ENCODE measurements around the gene FAM81A.
"Not testable (repeated sequence)": the region's sequence is repeated elsewhere in the genome, so short reads cannot be mapped to it uniquely, and the experiment has no call there.

FAM81A gene

GRCh38 chr15:59437817-59438624, at the start of gene FAM81A:
FAM81A (plus strand) TSS chr15:59438186; CDS start chr15:59458627, 20,441 bp downstream.
- FAIRE-seq: no peak

GRCh38 chr15:59388670-59389069, 49.3 kb upstream of the FAM81A start:
- FAIRE-seq: no peak

GRCh38 chr15:59392299-59392698, 45.7 kb upstream of the FAM81A start:
- FAIRE-seq: no peak

GRCh38 chr15:59394166-59394661, 43.8 kb upstream of the FAM81A start:
- no peak for FAIRE-seq

- FAIRE-seq: no peak
These were observed 41.8 kb upstream of the FAM81A start for GRCh38 chr15:59396211-59396610.

GRCh38 chr15:59396679-59397078, 41.3 kb upstream of the FAM81A start:
- FAIRE-seq: no peak

- FAIRE-seq: no peak
These were observed 39.8 kb upstream of the FAM81A start for GRCh38 chr15:59398220-59398619.

- FAIRE-seq: no peak
These were observed 38.4 kb upstream of the FAM81A start for GRCh38 chr15:59399465-59400102.

- FAIRE-seq: no peak
These were observed 37.7 kb upstream of the FAM81A start for GRCh38 chr15:59400103-59400813.

- FAIRE-seq: not testable (repeated sequence)
These were observed 36.7 kb upstream of the FAM81A start for GRCh38 chr15:59401051-59401823.

GRCh38 chr15:59401824-59402569, 36.0 kb upstream of the FAM81A start:
- no peak for FAIRE-seq

GRCh38 chr15:59405079-59405478, 32.9 kb upstream of the FAM81A start:
- FAIRE-seq: no peak

GRCh38 chr15:59406446-59406845, 31.5 kb upstream of the FAM81A start:
- no peak for FAIRE-seq

- no peak for FAIRE-seq
These were observed 30.0 kb upstream of the FAM81A start for GRCh38 chr15:59407946-59408345.

GRCh38 chr15:59410391-59410896, 27.5 kb upstream of the FAM81A start:
- FAIRE-seq: no peak

GRCh38 chr15:59413577-59413976, 24.4 kb upstream of the FAM81A start:
- no peak for FAIRE-seq

GRCh38 chr15:59416816-59417215, 21.2 kb upstream of the FAM81A start:
- FAIRE-seq: no peak

GRCh38 chr15:59419170-59419569, 18.8 kb upstream of the FAM81A start:
- FAIRE-seq: no peak

GRCh38 chr15:59420108-59420507, 17.9 kb upstream of the FAM81A start:
- FAIRE-seq: no peak

- FAIRE-seq: no peak
These were observed 16.9 kb upstream of the FAM81A start for GRCh38 chr15:59420986-59421618.

GRCh38 chr15:59424616-59425015, 13.4 kb upstream of the FAM81A start:
- no peak for FAIRE-seq

All from TTC549 (cell line).